Loucy (cell line): Measurements from ENCODE around the gene PLPPR5.
"Not testable (repeated sequence)": the region's sequence is repeated elsewhere in the genome, so short reads cannot be mapped to it uniquely, and the experiment has no call there.

Source experiments
- H2AFZ ChIP-seq: fragments of 200-600 bp; sonication (generic); 2 replicates; pipeline ENCODE4 v1.6.0; 2016; ENCODE audit warnings: antibody characterized with exemption, mild to moderate bottlenecking, low read length, moderate library complexity
- H3F3A ChIP-seq: fragments of 200-600 bp; 2 replicates; pipeline ENCODE4 v1.6.0; 2016; ENCODE audit warnings: antibody characterized with exemption, low read depth, mild to moderate bottlenecking
- H3K27me3 ChIP-seq: fragments of 200-600 bp; sonication (generic); 2 replicates; pipeline ENCODE4 v1.6.1; 2014; ENCODE audit warnings: low read length, mild to moderate bottlenecking; ENCODE audit not compliant: insufficient read depth, poor library complexity, severe bottlenecking
- H3K36me3 ChIP-seq: fragments of 200-600 bp; sonication (generic); 2 replicates; pipeline ENCODE4 v1.6.1; 2016; ENCODE audit warnings: low read length; ENCODE audit not compliant: insufficient read depth
- H3K4me1 ChIP-seq: fragments of 200-600 bp; sonication (generic); 2 replicates; pipeline ENCODE4 v1.5.1; 2014; ENCODE audit warnings: low read length, mild to moderate bottlenecking; ENCODE audit not compliant: insufficient read depth, poor library complexity, severe bottlenecking
- H3K4me2 ChIP-seq: fragments of 200-600 bp; sonication (generic); 2 replicates; pipeline ENCODE4 v1.6.0; 2014; ENCODE audit warnings: antibody characterized with exemption, low read length, low read depth, mild to moderate bottlenecking; ENCODE audit not compliant: poor library complexity, severe bottlenecking
- H3K4me3 ChIP-seq: fragments of 200-600 bp; sonication (generic); 2 replicates; pipeline ENCODE4 v1.5.1; 2014; ENCODE audit warnings: low read length, mild to moderate bottlenecking, mixed read lengths; ENCODE audit not compliant: poor library complexity, severe bottlenecking
- H3K79me2 ChIP-seq: fragments of 200-600 bp; sonication (generic); 2 replicates; pipeline ENCODE4 v1.6.1; 2014; ENCODE audit warnings: low read length; ENCODE audit not compliant: insufficient read depth
- H3K9ac ChIP-seq: fragments of 200-600 bp; sonication (generic); 2 replicates; pipeline ENCODE4 v1.6.0; 2014; ENCODE audit warnings: mild to moderate bottlenecking, low read depth, low read length, moderate library complexity; ENCODE audit not compliant: poor library complexity, severe bottlenecking
- H3K9me2 ChIP-seq: fragments of 200-600 bp; sonication (generic); replicated peaks from 2 replicates; pipeline ENCODE4 v1.6.1; 2016; ENCODE audit warnings: low read depth, low read length, mixed read lengths
- H3K9me3 ChIP-seq: fragments of 200-600 bp; sonication (generic); 2 replicates; pipeline ENCODE4 v1.6.1; 2014; ENCODE audit warnings: mild to moderate bottlenecking, antibody characterized with exemption, low read length, low read depth; ENCODE audit not compliant: insufficient read depth
- H4K20me1 ChIP-seq: fragments of 200-600 bp; sonication (generic); 2 replicates; pipeline ENCODE4 v1.6.0; 2014; ENCODE audit warnings: antibody characterized with exemption, low read length, mild to moderate bottlenecking; ENCODE audit not compliant: insufficient read depth, poor library complexity, severe bottlenecking
- EZH2phosphoT487 ChIP-seq: fragments of 200-600 bp; IDR thresholded peaks from 2 replicates; pipeline ENCODE4 v1.6.1; 2018; ENCODE audit warnings: antibody characterized with exemption, mild to moderate bottlenecking, moderate library complexity, borderline replicate concordance
- TF ChIP-seq, protein P1 (sequence below): fragments of 200-600 bp; sonication (generic); conservative IDR thresholded peaks from 2 replicates; pipeline ENCODE4 v1.5.1; 2014; ENCODE audit warnings: mild to moderate bottlenecking, antibody characterized with exemption, low read length

PLPPR5 gene, protein sequence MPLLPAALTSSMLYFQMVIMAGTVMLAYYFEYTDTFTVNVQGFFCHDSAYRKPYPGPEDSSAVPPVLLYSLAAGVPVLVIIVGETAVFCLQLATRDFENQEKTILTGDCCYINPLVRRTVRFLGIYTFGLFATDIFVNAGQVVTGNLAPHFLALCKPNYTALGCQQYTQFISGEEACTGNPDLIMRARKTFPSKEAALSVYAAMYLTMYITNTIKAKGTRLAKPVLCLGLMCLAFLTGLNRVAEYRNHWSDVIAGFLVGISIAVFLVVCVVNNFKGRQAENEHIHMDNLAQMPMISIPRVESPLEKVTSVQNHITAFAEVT

DNA sequence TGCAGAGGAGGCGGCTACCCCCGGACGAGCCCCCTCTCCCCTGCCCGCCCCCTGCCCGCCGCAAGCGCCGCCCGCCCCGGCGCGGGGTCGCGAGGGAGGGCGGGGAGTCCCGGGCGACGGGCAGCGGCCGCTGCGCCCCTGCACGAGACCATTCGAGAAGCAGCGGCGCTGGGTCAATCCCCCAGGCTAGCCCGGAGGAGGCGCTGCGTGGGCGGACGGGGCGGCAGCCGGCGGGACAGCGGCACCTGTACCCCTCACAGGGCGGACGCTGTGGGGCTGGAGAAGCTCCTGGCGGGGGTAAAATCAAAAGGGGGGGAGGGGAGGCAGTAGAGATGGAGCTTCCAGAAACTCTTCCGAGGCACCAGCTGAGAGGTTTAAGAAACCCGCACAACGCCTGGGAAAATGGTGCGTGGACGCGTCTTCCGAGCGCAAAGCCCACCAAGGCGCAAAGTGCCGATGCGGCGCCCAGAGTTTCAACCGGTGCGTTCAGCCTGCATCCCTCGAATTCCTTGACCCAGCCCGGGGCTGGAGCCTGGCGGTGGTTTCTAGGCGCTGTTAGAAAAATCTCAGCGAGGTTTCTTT lies at the start of gene PLPPR5:
Gene PLPPR5 (minus strand): TSS at position 1 of the 582 bp plus-strand sequence. CDS start 190 bp downstream, outside the sequence.
- Histone ChIP-seq H3K9ac (no peak within 1 kb of the TSS), H3F3A (no peaks in the 10 kb centered on the region), H3K36me3 (no peaks in the 10 kb centered on the region), H3K79me2 (no peaks in the 10 kb centered on the region), H3K4me3 (no peak within 1 kb of the TSS), H2AFZ (no peak within 1 kb of the TSS), H3K9me2 (no peaks in the 10 kb centered on the region), H4K20me1 (no peaks in the 10 kb centered on the region), H3K9me3 (no peaks in the 10 kb centered on the region), H3K4me1 (no peaks in the 10 kb centered on the region), H3K4me2 (no peak within 1 kb of the TSS), H3K27me3 (no peaks in the 10 kb centered on the region)
- TF ChIP-seq EZH2phosphoT487 = no peak
- TF ChIP-seq, protein P1, sequence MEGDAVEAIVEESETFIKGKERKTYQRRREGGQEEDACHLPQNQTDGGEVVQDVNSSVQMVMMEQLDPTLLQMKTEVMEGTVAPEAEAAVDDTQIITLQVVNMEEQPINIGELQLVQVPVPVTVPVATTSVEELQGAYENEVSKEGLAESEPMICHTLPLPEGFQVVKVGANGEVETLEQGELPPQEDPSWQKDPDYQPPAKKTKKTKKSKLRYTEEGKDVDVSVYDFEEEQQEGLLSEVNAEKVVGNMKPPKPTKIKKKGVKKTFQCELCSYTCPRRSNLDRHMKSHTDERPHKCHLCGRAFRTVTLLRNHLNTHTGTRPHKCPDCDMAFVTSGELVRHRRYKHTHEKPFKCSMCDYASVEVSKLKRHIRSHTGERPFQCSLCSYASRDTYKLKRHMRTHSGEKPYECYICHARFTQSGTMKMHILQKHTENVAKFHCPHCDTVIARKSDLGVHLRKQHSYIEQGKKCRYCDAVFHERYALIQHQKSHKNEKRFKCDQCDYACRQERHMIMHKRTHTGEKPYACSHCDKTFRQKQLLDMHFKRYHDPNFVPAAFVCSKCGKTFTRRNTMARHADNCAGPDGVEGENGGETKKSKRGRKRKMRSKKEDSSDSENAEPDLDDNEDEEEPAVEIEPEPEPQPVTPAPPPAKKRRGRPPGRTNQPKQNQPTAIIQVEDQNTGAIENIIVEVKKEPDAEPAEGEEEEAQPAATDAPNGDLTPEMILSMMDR = no peak

DNA sequence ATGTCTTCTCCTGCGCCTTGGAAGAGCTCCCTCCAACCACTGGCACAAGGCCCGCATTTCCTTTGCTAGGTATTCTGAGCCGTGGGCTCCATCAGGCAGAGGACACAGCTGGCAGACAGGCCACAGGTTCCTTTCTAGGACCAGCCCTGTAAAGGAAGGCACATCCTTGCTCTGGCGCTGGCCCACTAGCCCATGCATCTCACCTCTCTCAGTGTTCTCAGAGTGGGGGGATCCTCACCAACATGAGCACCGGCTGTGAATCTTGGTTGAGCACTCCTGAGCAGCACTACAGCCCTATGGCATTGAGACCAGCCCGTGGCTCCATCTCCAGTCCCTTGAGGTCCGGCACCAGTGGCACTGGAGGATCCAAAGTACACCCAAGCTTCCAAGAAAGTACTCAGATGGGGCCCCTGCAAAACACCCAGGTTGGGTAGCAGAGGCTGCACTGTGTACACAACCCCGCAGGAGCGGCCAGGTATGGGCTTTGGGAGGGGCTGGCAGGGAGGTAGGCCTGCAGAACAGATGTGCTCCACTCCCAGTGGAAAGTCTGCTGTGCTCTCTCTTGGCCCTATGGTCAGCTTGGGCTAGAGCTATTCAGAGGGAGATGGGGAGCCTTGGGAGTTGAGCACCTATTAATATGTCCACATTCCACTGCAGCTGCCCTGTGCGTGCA lies 47.1 kb upstream of the PLPPR5 start:
- no peaks in the 10 kb centered on the region for H3K9me3 ChIP-seq
- no peak for TF ChIP-seq EZH2phosphoT487

DNA sequence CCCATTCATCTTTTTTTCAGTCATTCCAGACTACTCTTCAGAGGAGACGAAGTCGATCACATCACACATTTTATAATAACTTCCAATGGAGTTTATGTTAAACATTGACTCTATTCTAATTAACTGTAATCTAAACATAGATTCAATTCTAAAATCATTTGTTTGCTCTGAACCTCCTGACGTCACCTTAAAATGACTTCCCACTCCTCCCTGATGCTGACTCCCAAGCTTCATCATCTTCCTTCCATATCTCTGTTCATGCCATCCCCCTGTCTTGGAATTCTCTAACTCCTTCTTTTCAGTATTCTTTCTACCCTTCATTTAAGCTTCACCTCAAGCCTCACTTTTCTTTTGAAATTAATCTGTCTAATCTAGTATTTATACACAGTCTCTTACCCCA lies 45.1 kb upstream of the PLPPR5 start:
- H3F3A ChIP-seq = no peaks in the 10 kb centered on the region
- no peaks in the 10 kb centered on the region for H3K9me2 ChIP-seq
- H3K79me2 ChIP-seq = no peaks in the 10 kb centered on the region

More for the DNA sequence above, 47.1 kb upstream of the PLPPR5 start:
- no peak overlapping the region for H3K4me2 ChIP-seq
- H3K36me3 ChIP-seq = no peaks in the 10 kb centered on the region
- no peaks in the 10 kb centered on the region for H3K4me1 ChIP-seq
- no peaks in the 10 kb centered on the region for H3K27me3 ChIP-seq
- H4K20me1 ChIP-seq = no peaks in the 10 kb centered on the region
- no peaks in the 10 kb centered on the region for H3K79me2 ChIP-seq
- no peak overlapping the region for H3K9ac ChIP-seq
- H3K4me3 ChIP-seq = no peak overlapping the region
- no peaks in the 10 kb centered on the region for H3K9me2 ChIP-seq
- no peaks in the 10 kb centered on the region for H3F3A ChIP-seq
- no peak overlapping the region for H2AFZ ChIP-seq

DNA sequence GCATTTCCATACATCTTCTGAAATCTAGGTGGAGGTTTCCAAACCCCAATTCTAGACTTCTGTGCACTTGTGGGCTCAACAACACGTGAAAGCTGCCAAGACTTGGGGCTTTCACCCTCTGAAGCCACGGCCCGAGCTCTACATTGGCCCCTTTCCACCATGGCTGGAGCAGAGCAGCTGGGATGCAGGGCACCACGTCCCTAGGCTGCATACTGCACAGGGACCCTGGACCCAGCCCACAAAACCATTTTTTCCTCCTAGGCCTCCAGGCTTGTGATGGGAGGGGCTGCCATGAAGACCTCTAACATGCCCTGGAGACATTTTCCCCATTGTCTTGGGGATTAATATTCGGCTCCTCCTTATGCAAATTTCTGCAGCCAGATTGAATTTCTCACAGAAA lies 32.1 kb upstream of the PLPPR5 start:
- not testable (repeated sequence) for H3K4me3 ChIP-seq, H4K20me1 ChIP-seq, H2AFZ ChIP-seq, H3K27me3 ChIP-seq, H3F3A ChIP-seq, H3K9me2 ChIP-seq, H3K79me2 ChIP-seq, H3K36me3 ChIP-seq, H3K9ac ChIP-seq, H3K4me1 ChIP-seq, H3K4me2 ChIP-seq
- H3K9me3 ChIP-seq = peaks cover 16% of the 10 kb centered on the region

More for the DNA sequence above, 45.1 kb upstream of the PLPPR5 start:
- Histone ChIP-seq H3K4me1 (no peaks in the 10 kb centered on the region), H4K20me1 (no peaks in the 10 kb centered on the region), H3K4me3 (no peak overlapping the region), H2AFZ (no peak overlapping the region; the same call in 1 of the 2 replicates), H3K4me2 (no peak overlapping the region), H3K27me3 (no peaks in the 10 kb centered on the region), H3K36me3 (no peaks in the 10 kb centered on the region), H3K9ac (no peak overlapping the region), H3K9me3 (no peaks in the 10 kb centered on the region)
- TF ChIP-seq, protein P1 = no peak
- no peak for TF ChIP-seq EZH2phosphoT487
